HepG2 (cell line): ENCODE results near the gene NGDN. TPM values are rescaled to one million over a fixed set of nuclear protein-coding genes. Genes with fewer than 3 reads are reported as not detected.

Experiments used
- ATAC-seq: fragments of 200-7000 bp; cut with Tn5 transposase; 3 replicates; pipeline ENCODE4 v1.9.1; 2020; ENCODE audit warnings: mild to moderate bottlenecking, moderate library complexity
- BruUV-seq: library from RNA; stranded (reverse); fragments of 400-500 nt; replicated peaks from 2 replicates; lab custom pipeline; 2021; lab: Mats Ljungman, UMichigan
- CTCF ChIA-PET: fragments of 300-600 bp; formaldehyde crosslinking; extraction: SDS; loops from one replicate; lab custom pipeline; 2021; ENCODE audit warnings: low total read pairs, inconsistent platforms, low intra/inter-chr PET ratio; lab: Yijun Ruan, JAX
- POLR2A ChIA-PET: fragments of 350-600 bp; sonication (Branson Sonifier 250); formaldehyde crosslinking; loops from one replicate; lab custom pipeline; 2020; ENCODE audit warnings: antibody characterized with exemption, inconsistent platforms; lab: Yijun Ruan, JAX
- DNase-seq: peaks from one replicate; pipeline ENCODE4 v3.0.0-alpha.2; 2015; ENCODE audit warnings: low spot score
- FAIRE-seq: peaks from 3 replicates; lab custom pipeline; 2011; peaks lifted over from hg19 to GRCh38; lab: Jason Lieb, UNC
- H2AFZ ChIP-seq: one replicate; pipeline ENCODE4 v1.6.1; 2011; ENCODE audit warnings: low read length, inconsistent platforms
- H3K27ac ChIP-seq: fragments of 300-600 bp; 3 replicates; pipeline ENCODE4 v1.8.0; 2011; ENCODE audit warnings: mixed run types, mild to moderate bottlenecking, mixed read lengths, low read length, inconsistent platforms; ENCODE audit not compliant: insufficient read depth; ENCODE audit errors: extremely low read length
- H3K27me3 ChIP-seq, 2 experiments: fragments of 200-600 bp in 1 of 2; 2 replicates in 1 of 2; 3 replicates in 1 of 2; pipeline versions ENCODE4 v1.6.0 to v1.8.0; 2011; ENCODE audit warnings: low read length in 2 of 2, mild to moderate bottlenecking in 2 of 2, moderate library complexity in 2 of 2, inconsistent platforms in 1 of 2; ENCODE audit not compliant: insufficient read depth in 2 of 2, control insufficient read depth in 1 of 2
- H3K36me3 ChIP-seq, 2 experiments: fragments of 200-600 bp in 1 of 2; replicated peaks in 1 of 2; 2 replicates in 1 of 2; 3 replicates in 1 of 2; pipeline versions ENCODE4 v1.5.1 to v1.8.0; 2011; ENCODE audit warnings: low read length in 2 of 2, inconsistent platforms in 1 of 2; ENCODE audit not compliant: insufficient read depth in 2 of 2, control insufficient read depth in 1 of 2
- H3K4me1 ChIP-seq: 2 replicates; pipeline ENCODE4 v1.5.1; 2012; ENCODE audit warnings: low read length, inconsistent platforms; ENCODE audit not compliant: insufficient read depth
- H3K4me2 ChIP-seq: 2 replicates; pipeline ENCODE4 v1.6.0; 2011; ENCODE audit warnings: low read depth, low read length, inconsistent platforms
- H3K4me3 ChIP-seq, 3 experiments: fragments of 200-600 bp in 1 of 3; sonication (generic), shearing (Covaris generic) in 1 of 3; replicated peaks in 1 of 3; 2 replicates each; pipeline ENCODE4 v1.5.1; 2011 to 2016; ENCODE audit warnings: low read length in 3 of 3, inconsistent platforms in 2 of 3, low read depth in 2 of 3, mild to moderate bottlenecking in 2 of 3, control low read depth in 1 of 3, mixed read lengths in 1 of 3; ENCODE audit not compliant: insufficient read depth in 1 of 3
- H3K79me2 ChIP-seq: one replicate; pipeline ENCODE4 v1.6.1; 2011; ENCODE audit warnings: low read length, inconsistent platforms; ENCODE audit not compliant: insufficient read depth
- H3K9ac ChIP-seq: 2 replicates; pipeline ENCODE4 v1.6.0; 2011; ENCODE audit warnings: mild to moderate bottlenecking, low read depth, low read length, inconsistent platforms; ENCODE audit not compliant: insufficient read depth
- H3K9me3 ChIP-seq: 2 replicates; pipeline ENCODE4 v1.5.1; 2012; ENCODE audit warnings: mild to moderate bottlenecking, low read length
- H4K20me1 ChIP-seq: 2 replicates; pipeline ENCODE4 v1.6.0; 2011; ENCODE audit warnings: inconsistent platforms, mild to moderate bottlenecking, low read length, moderate library complexity; ENCODE audit not compliant: insufficient read depth
- AGO2 ChIP-seq: fragments of 200-400 bp; formaldehyde crosslinking; optimal IDR thresholded peaks from 2 replicates; pipeline ENCODE3; 2017; ENCODE audit warnings: mild to moderate bottlenecking, low read depth, low read length, moderate library complexity
- CREM ChIP-seq, 2 experiments: sonication (generic) in 1 of 2; formaldehyde crosslinking in 1 of 2; IDR thresholded peaks; 2 replicates each; pipeline versions ENCODE4 v1.4.0 to v1.6.1; 2016 to 2020; ENCODE audit warnings: antibody characterized with exemption in 1 of 2, mild to moderate bottlenecking in 1 of 2, missing genetic modification reagents in 1 of 2
- E2F2 ChIP-seq: sonication (generic); formaldehyde crosslinking; IDR thresholded peaks from 2 replicates; pipeline ENCODE4 v1.4.0; 2020; ENCODE audit warnings: missing genetic modification reagents, borderline replicate concordance
- EED ChIP-seq: sonication (generic); formaldehyde crosslinking; IDR thresholded peaks from 2 replicates; pipeline ENCODE4 v1.5.0; 2020; ENCODE audit warnings: mild to moderate bottlenecking, missing genetic modification reagents
- ETV6 ChIP-seq: sonication (generic); formaldehyde crosslinking; conservative IDR thresholded peaks from 2 replicates; pipeline ENCODE4 v1.4.0; 2020; ENCODE audit warnings: missing genetic modification reagents
- HES4 ChIP-seq: sonication (generic); formaldehyde crosslinking; IDR thresholded peaks from 2 replicates; pipeline ENCODE4 v1.9.0; 2021; ENCODE audit warnings: mild to moderate bottlenecking, missing genetic modification reagents, borderline replicate concordance
- HNRNPL ChIP-seq: fragments of 200-400 bp; formaldehyde crosslinking; IDR thresholded peaks from 2 replicates; pipeline ENCODE4 v1.6.1; 2017; ENCODE audit warnings: mild to moderate bottlenecking, low read depth, low read length
- HOMEZ ChIP-seq: IDR thresholded peaks from 2 replicates; pipeline ENCODE4 v1.6.1; 2016; ENCODE audit warnings: low read depth
- MTA1 ChIP-seq: sonication (generic); formaldehyde crosslinking; IDR thresholded peaks from 2 replicates; pipeline ENCODE4 v1.4.0; 2020; ENCODE audit warnings: missing genetic modification reagents, mild to moderate bottlenecking, borderline replicate concordance
- NBN ChIP-seq: fragments of 450-650 bp; conservative IDR thresholded peaks from 2 replicates; pipeline ENCODE4 v1.6.1; 2017
- NFRKB ChIP-seq: fragments of 450-650 bp; IDR thresholded peaks from 2 replicates; pipeline ENCODE4 v1.6.1; 2017
- POLR2A ChIP-seq, 2 experiments: IDR thresholded peaks; 2 replicates each; pipeline ENCODE4 v1.6.1; 2011; ENCODE audit warnings: low read depth in 2 of 2, low read length in 2 of 2, mild to moderate bottlenecking in 1 of 2, moderate library complexity in 1 of 2; ENCODE audit not compliant: insufficient read depth in 1 of 2
- SATB2 ChIP-seq: sonication (generic); formaldehyde crosslinking; IDR thresholded peaks from 2 replicates; pipeline ENCODE4 v1.5.0; 2020; ENCODE audit warnings: missing genetic modification reagents
- THAP8 ChIP-seq: sonication (generic); formaldehyde crosslinking; IDR thresholded peaks from 2 replicates; pipeline ENCODE4 v1.5.1; 2020; ENCODE audit warnings: missing genetic modification reagents, mild to moderate bottlenecking, borderline replicate concordance
- YEATS2 ChIP-seq: sonication (generic); formaldehyde crosslinking; IDR thresholded peaks from 2 replicates; pipeline ENCODE4 v1.4.0; 2020; ENCODE audit warnings: missing genetic modification reagents, borderline replicate concordance
- ZFYVE20 ChIP-seq: sonication (generic); formaldehyde crosslinking; IDR thresholded peaks from 2 replicates; pipeline ENCODE4 v1.8.0; 2023; ENCODE audit warnings: low read depth, mild to moderate bottlenecking, moderate library complexity, missing genetic modification reagents, borderline replicate concordance
- ZNF207 ChIP-seq: fragments of 450-650 bp; IDR thresholded peaks from 2 replicates; pipeline ENCODE4 v1.6.1; 2016; ENCODE audit warnings: antibody characterized with exemption, borderline replicate concordance
- ZNF501 ChIP-seq: sonication (generic); formaldehyde crosslinking; IDR thresholded peaks from 2 replicates; pipeline ENCODE4 v1.5.1; 2020; ENCODE audit warnings: mild to moderate bottlenecking, moderate library complexity, missing genetic modification reagents
- ZNF839 ChIP-seq: sonication (generic); formaldehyde crosslinking; IDR thresholded peaks from 2 replicates; pipeline ENCODE4 v1.4.0; 2020; ENCODE audit warnings: missing genetic modification reagents, mild to moderate bottlenecking, borderline replicate concordance
- ZUFSP ChIP-seq: sonication (generic); formaldehyde crosslinking; IDR thresholded peaks from 2 replicates; pipeline ENCODE4 v1.9.0; 2021; ENCODE audit warnings: missing genetic modification reagents, mild to moderate bottlenecking, borderline replicate concordance
- WGBS: methylation state at CpG from one replicate; pipeline ENCODE4 v1.1.6; 2017; ENCODE audit warnings: low lambda C conversion rate; 5-methylcytosine and 5-hydroxymethylcytosine counted together
- in situ Hi-C: cut with HindIII; loops from 2 replicates; pipeline ENCODE4 v1.10.0; 2017; ENCODE audit warnings: low pct_unique_long_range_greater_than_20kb; ENCODE audit not compliant: extremely low pct_ligation_motif_present
- intact Hi-C: fragments of 100-400 bp; cut with micrococcal nuclease; formaldehyde crosslinking; loops from one replicate; pipeline ENCODE4 v1.10.0; 2022; ENCODE audit not compliant: unreplicated experiment
- polyA plus RNA-seq, 8 experiments: library from polyadenylated mRNA; depleted of rRNA in 3 of 8; stranded (reverse) in 7 of 8; unstranded in 1 of 8; fragments of >200 nt; fragmentation: Illumina TruSeq in 4 of 8; extraction: Trizol in 4 of 8; gene quantifications; 2 replicates each; pipeline versions ENCODE4 v1.2.1 to v1.2.3, GENCODE V29; 2011 to 2016; ENCODE audit warnings: low read depth in 4 of 8, missing spikeins in 1 of 8, mixed read lengths in 1 of 8; ENCODE audit not compliant: insufficient read depth in 1 of 8
- total RNA-seq, 5 experiments: library from RNA; depleted of rRNA; stranded (reverse); fragments of >200 nt; fragmentation: Illumina TruSeq; extraction: Trizol; gene quantifications; 2 replicates each; pipeline ENCODE4 v1.2.3, GENCODE V29; 2016; ENCODE audit warnings: low read depth in 1 of 5

The NGDN gene
- total and polyA plus RNA-seq, 2 of the 13 experiments (the other 11 are each of a cell fraction or from before 2014, with no cell fraction given) = 154 to 216 TPM

GRCh38 chr14:23513005-23513817 is 43.7 kb downstream of the NGDN start:
- Histone ChIP-seq H3K4me1 (no peaks in the 10 kb centered on the region), H3K36me3 (peaks cover 0 to 6% of the 10 kb centered on the region in 2 experiments; a peak in 2 of 5 replicates), H3K9me3 (no peaks in the 10 kb centered on the region), H2AFZ (no peak overlapping the region), H3K27me3 (no peaks in the 10 kb centered on the region), H3K4me2 (no peak overlapping the region), H3K79me2 (no peaks in the 10 kb centered on the region), H3K4me3 (no peak overlapping the region), H4K20me1 (no peaks in the 10 kb centered on the region), H3K9ac (no peak overlapping the region), H3K27ac (no peak overlapping the region)
- CTCF ChIA-PET = no interaction called here
- no peak for DNase-seq
- POLR2A ChIA-PET = no interaction called here
- ATAC-seq = no peak
- 92% methylated on average over 25 of the region's 25 CpGs for WGBS
- intact Hi-C loops = no loop called here
- BruUV-seq = no TSS peak
- no peak for FAIRE-seq
- in situ Hi-C loops = no loop called here
- TF ChIP-seq ZNF501 (CRISPR knock-in tag) = no peak
- no peak for TF ChIP-seq HES4 (CRISPR knock-in tag)
- no peak; the same call in 1 of the 2 replicates for TF ChIP-seq ZNF839 (CRISPR knock-in tag)
- TF ChIP-seq HOMEZ (CRISPR knock-in tag) = no peak
- TF ChIP-seq ZFYVE20 (CRISPR knock-in tag) = no peak
- TF ChIP-seq THAP8 (CRISPR knock-in tag) = no peak
- no peak for TF ChIP-seq CREM (IDR thresholded peaks at IDR 0.05)
- no peak for TF ChIP-seq CREM (CRISPR knock-in tag; IDR thresholded peaks at IDR 0.05)
- 0 out of 2 replicates have a peak, but pooled peaks have one; percentile 39 for TF ChIP-seq ZNF207
- peak; percentile 70; the same call in 1 of the 2 replicates for TF ChIP-seq HNRNPL
- no peak for TF ChIP-seq POLR2A (IDR thresholded peaks at IDR 0.05; ENCODE audit: insufficient read depth in 1 of 2, low read depth in 2 of 2, low read length in 2 of 2)
- TF ChIP-seq ZUFSP (CRISPR knock-in tag) = no peak
- TF ChIP-seq EED = no peak
- no peak for TF ChIP-seq MTA1 (CRISPR knock-in tag)
- TF ChIP-seq AGO2 = peak; percentile 64
- no peak for TF ChIP-seq YEATS2
- no peak for TF ChIP-seq SATB2 (CRISPR knock-in tag)
- no peak for TF ChIP-seq NFRKB
- TF ChIP-seq ETV6 (CRISPR knock-in tag) = 0 out of 2 replicates have a peak, but pooled peaks have one; percentile 40
- peak; percentile 18; the same call in 1 of the 2 replicates for TF ChIP-seq NBN
- no peak for TF ChIP-seq E2F2
